Endometrial microvascular endothelial cells (primary cell): Measurements from ENCODE around the gene ARHGEF1. TPM values are rescaled to one million over a fixed set of nuclear protein-coding genes. Genes with fewer than 3 reads are reported as not detected.
"Not testable (repeated sequence)": the region's sequence is repeated elsewhere in the genome, so short reads cannot be mapped to it uniquely, and the experiment has no call there.

Experiments
- in situ Hi-C: cut with HindIII; loops from 2 replicates; pipeline ENCODE4 v1.10.0; 2017; ENCODE audit warnings: low sequenced_read_pairs, low pct_unique_long_range_greater_than_20kb; ENCODE audit errors: inconsistent ontology term
- total RNA-seq: library from RNA; depleted of rRNA; stranded (reverse); fragments of >200 nt; gene quantifications from one replicate; pipeline ENCODE4 v1.2.3, GENCODE V29; 2015; ENCODE audit errors: inconsistent ontology term

Gene ARHGEF1
- total RNA-seq, 1 donor from 2014 or later: 89.6 TPM

DNA sequence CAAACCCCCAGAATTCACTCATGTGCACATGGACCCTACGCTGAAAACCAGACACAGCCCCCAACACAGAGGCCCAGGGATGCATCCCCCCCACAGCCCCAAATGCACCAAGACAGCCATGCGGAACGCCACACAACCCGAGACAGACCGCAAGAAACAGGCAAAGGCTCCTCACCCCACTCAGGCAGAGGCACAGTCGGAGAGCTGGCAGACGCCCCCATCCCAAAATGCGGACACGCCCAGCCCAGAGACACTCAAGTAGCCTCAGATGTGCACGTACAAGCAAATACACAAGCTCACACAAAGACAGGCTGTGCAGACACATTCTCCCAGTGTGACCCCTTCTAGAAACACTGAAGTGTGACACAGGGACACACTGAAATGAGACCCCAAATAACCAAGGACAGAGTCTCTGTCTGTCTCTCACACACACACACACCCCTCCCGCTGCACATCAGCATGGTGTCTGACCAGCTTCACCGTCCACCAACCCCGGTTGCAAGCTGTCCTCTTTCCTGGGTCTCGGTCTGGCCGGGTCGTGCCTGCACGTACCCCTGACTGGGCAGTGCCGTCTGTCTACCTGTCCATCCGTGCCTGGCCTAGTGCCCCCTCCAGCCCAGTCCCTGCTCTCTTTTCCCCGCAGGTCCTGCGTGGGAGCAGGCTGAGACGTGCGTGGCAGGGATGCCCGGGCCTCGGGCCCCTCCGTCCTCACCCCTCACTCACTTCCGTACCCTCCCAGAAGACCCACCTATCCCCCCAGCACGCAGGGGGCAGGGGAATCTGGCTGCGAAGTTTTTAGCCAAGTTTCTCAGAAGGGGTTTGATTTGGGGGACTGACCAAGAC, 29.1 kb downstream of the ARHGEF1 start:
- in situ Hi-C loops: no loop called here

- in situ Hi-C loops: no loop called here
These were observed 30.0 kb downstream of the ARHGEF1 start for GRCh38 chr19:41912899-41913537.

DNA sequence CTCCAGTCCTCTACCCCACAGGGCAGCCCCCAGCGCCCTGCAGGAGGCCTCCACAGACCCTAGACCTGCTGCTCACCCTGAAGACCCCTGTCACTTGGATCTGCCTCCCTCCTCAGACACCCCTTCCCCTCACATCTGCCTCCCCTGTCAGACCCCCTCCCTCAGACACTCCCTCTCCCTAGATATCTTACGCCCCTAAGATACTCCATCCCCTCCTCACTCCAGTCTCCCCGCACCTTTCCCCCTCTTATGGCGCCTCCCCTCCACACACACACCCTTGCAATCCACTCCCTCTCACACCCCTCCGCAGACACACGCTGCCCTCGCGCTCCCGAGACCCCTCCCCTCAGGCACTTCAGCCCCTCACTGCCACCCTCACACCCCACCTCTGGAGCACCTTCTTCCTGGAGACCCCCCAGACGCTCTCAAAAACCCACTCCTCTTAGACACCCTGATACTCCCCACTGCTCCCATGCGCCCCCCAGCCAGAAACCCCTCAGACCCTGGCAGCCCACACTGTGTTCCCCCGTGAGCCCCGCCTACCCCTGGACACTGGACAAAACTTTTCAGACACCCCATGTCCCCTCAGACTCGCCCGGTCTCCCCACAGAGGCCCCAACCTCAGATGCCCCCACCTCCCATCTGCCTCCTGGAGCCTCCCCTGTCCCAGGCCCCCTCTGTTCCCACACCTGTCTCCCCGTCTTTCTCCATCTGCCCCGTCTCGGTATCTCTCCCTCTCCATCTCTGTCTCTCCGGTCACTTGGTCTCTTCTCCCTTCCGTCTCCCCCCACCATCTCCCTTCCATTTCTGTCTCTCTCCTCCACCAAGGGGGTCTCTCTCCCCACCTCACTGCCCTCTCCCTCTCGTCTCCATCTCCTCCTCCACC, 30.8 kb downstream of the ARHGEF1 start:
- in situ Hi-C loops: no loop called here

- in situ Hi-C loops: not testable (repeated sequence)
These were observed 31.4 kb downstream of the ARHGEF1 start for GRCh38 chr19:41914424-41914834.

DNA sequence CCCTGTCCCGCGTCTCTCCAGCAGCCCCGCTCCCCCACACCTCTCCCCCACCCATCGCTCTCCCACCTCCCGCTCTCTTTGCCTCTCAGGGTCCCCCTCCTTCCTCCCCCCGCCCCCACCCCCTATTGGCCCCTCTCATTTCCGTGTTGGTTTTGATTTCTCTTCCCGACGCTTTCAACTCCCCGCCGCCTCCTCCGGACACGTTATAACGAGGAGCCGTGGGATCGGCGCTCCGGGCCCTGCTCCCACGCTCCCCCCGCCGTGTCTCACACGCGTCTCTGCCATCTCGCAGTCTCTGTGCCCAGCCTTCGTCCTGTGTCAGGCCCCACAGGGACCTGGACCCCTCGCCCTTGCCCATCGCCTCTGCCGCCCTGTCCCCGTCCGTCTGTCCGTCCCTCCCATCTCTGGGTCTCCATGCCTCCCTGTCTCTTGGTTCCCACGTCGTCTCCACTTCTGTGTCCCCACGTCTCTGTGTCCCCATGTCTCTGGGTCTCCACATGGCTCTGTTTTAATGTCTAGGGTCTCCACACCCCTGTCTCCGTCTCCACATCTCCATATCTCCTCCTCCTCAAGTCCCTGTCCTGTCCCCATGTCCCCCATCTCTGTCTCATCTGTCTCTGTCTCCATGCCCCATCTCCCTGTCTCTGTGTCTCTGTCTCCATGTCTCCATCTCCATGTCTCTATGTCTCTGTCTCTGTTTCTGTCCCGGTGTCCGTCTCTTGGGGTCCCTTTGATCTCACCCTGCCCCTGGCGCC, 32.2 kb downstream of the ARHGEF1 start:
- in situ Hi-C loops: no loop called here

DNA sequence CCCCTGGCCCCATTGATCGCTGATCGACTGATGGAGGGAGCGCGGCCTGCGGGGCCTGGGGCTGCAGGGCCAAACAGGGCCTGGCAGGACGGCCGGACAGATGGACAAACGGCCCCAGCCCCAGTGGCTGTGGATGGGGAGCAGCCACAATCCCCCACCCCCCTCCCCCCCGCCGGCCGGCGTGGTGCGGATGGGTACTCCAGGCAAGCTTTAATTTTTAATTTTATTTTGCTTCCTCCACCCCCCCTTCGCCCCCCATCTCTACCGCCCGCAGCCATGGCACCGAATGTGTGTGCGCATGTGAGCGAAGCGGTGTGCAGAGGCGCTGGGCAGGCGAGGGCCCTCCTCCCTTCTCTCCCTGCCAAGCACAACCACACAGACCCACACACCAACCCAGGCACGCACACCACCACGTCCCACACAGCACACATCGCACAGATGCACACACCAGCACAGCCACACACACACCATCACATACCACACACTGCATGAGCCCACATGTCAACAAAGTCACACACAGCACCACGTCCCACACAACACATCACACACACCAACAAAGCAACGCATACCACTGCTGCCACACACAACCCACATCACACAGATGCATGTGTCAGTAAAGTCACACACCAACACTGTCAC, 32.9 kb downstream of the ARHGEF1 start:
- in situ Hi-C loops: no loop called here

GRCh38 chr19:41917676-41918075, 34.7 kb downstream of the ARHGEF1 start:
- in situ Hi-C loops: no loop called here

DNA sequence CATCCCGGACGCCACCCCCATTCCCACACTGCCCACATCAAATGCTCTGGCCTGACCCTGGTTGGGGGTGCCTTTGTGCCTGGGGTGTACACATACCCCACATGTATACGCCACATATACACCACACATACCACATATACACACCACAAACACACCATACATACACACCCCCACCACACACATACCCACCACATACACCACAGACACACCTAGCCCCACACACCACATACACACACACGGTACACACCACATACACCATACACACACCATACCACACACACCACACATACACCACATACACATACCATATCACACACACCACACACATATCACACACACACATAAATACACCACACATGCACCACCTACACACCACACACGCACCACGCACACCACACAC, 35.1 kb downstream of the ARHGEF1 start:
- in situ Hi-C loops: no loop called here

- in situ Hi-C loops: no loop called here
These were observed 35.8 kb downstream of the ARHGEF1 start for GRCh38 chr19:41918653-41919244.

- in situ Hi-C loops: no loop called here
These were observed 37.1 kb downstream of the ARHGEF1 start for GRCh38 chr19:41919948-41920712.

GRCh38 chr19:41920882-41921576, 38.0 kb downstream of the ARHGEF1 start:
- in situ Hi-C loops: no loop called here

GRCh38 chr19:41921577-41922576, 38.9 kb downstream of the ARHGEF1 start:
- in situ Hi-C loops: no loop called here

DNA sequence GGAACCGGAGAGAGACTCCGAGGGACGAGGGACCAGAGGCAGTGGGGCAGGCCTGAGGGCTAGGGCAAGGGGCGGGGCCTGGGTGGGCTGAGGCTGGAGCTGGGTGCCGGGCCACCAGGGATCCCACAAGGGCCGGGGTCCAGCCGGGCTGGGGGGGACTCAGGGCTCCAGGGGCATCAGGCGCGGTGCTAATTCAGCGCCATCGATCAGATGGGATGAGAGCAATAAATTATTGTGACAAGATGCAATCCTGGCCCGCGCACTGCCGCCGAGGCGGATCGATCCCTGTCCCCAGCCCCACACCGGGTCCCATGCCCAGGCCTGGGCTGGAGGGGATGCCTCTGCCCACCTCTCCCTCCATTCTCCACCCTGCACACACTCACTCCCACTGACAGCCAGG, 39.6 kb downstream of the ARHGEF1 start:
- in situ Hi-C loops: no loop called here

GRCh38 chr19:41923045-41923788, 40.2 kb downstream of the ARHGEF1 start:
- in situ Hi-C loops: no loop called here
